HFF-Myc (cell line): ENCODE measurements around the gene HYAL4.
A peak's percentile ranks its signal among the peaks of the same experiment; 100 is the strongest.

Experiments
- DNase-seq: peaks from one replicate; pipeline ENCODE4 v3.0.0-alpha.2; 2011; ENCODE audit warnings: low read depth; ENCODE audit errors: extremely low read depth
- H3K4me3 ChIP-seq: replicated peaks from 2 replicates; pipeline ENCODE4 v1.5.1; 2011; ENCODE audit warnings: low read depth, mild to moderate bottlenecking, control low read depth, low read length
- CTCF ChIP-seq: IDR thresholded peaks from 2 replicates; pipeline ENCODE4 v1.5.1; 2012; ENCODE audit warnings: mild to moderate bottlenecking, low read depth, low read length, control low read depth; ENCODE audit errors: missing control alignments

Gene HYAL4

GRCh38 chr7:123844712-123845219 is at the start of gene HYAL4:
TSS of gene HYAL4 (plus strand) at chr7:123845169. CDS start at chr7:123868274, 23,105 bp downstream.
- H3K4me3 ChIP-seq: no peak within 1 kb of the TSS
- DNase-seq: no peak
- no peak for TF ChIP-seq CTCF

- no peak for DNase-seq
- TF ChIP-seq CTCF: no peak
- no peak overlapping the region for H3K4me3 ChIP-seq
Observed at GRCh38 chr7:123795917-123796316, 49.1 kb upstream of the HYAL4 start.

- H3K4me3 ChIP-seq: no peak overlapping the region
- no peak for TF ChIP-seq CTCF
- no peak for DNase-seq
Observed at GRCh38 chr7:123796568-123796967, 48.4 kb upstream of the HYAL4 start.

GRCh38 chr7:123797673-123798531 is 47.1 kb upstream of the HYAL4 start:
- H3K4me3 ChIP-seq: no peak overlapping the region
- DNase-seq: peak; percentile 48
- peak; percentile 18 for TF ChIP-seq CTCF

- TF ChIP-seq CTCF: no peak
- no peak overlapping the region for H3K4me3 ChIP-seq
- DNase-seq: no peak
Observed at GRCh38 chr7:123798532-123799188, 46.3 kb upstream of the HYAL4 start.

- TF ChIP-seq CTCF: no peak
- no peak overlapping the region for H3K4me3 ChIP-seq
- no peak for DNase-seq
Observed at GRCh38 chr7:123802249-123802648, 42.7 kb upstream of the HYAL4 start.
